Measurements from ENCODE around the gene LARGE1.

Gene LARGE1

DNA sequence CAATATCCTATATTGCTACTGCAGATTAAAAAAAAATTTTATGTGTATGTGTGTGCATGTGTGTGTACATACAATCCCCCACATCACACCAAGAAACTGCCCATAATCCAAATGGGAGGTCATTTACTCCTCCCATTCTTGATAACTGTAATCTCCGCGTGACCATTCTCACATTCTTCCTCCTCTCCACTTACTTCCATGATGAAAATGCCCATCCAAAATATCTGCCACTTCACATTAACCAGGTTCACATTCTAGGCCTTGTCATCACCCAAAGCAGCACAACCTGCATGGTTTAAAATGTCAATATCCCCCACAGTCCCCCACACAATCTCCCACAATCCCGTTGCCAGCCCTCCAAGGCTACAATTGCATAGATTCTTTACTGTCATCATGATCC lies 149.6 kb downstream of the LARGE1 start:
- FAIRE-seq (no peak), DNase-seq (ENCODE audit: insufficient read length, low spot score) (no peak)
- no peak for TF ChIP-seq POLR2A (IDR thresholded peaks at IDR 0.05; ENCODE audit: low read depth, low read length)

- no peak for TF ChIP-seq POLR2A (IDR thresholded peaks at IDR 0.05; ENCODE audit: low read depth, low read length)
- DNase-seq (ENCODE audit: insufficient read length, low spot score) (no peak), FAIRE-seq (no peak)
These were observed 154.2 kb downstream of the LARGE1 start for GRCh38 chr22:33766091-33766490.

- TF ChIP-seq POLR2A (IDR thresholded peaks at IDR 0.05; ENCODE audit: low read depth, low read length), result no peak
- DNase-seq (ENCODE audit: insufficient read length, low spot score) (no peak), FAIRE-seq (no peak)
These were observed 161.3 kb downstream of the LARGE1 start for GRCh38 chr22:33758961-33759360.

DNA sequence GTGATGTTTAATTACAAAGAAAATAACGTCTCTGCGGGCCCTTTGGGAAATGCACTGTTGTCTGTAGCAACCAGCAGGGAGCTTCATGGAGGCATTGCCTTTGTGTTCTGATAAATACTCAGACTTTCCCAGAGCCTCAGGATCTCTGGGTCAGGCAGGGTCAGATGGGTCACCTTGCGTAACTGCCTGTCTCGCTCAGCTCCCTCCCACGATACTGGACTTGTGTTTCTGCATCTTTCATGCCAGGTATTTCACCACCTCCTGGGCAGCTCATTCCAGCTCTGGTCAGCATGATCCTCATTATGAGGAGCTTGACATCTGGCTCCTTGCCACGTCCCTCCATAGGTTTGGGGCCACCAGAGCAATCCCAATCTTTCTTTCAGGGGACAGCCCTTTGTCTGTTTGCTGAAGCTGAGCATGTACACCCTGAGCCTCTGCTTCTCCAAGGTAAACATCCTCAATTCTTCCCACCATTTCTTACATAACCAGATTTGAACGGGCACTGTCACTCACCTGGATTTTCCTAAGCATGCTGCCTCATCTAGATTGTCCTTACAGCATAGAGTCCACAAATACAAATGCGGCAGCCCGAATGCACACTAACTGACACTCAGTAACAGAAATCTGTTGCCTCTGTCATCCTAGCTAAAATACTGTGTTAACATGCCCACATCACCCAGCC lies 162.3 kb downstream of the LARGE1 start:
- DNase-seq (ENCODE audit: insufficient read length, low spot score) (no peak), FAIRE-seq (no peak)
- no peak for TF ChIP-seq POLR2A (IDR thresholded peaks at IDR 0.05; ENCODE audit: low read depth, low read length)

DNA sequence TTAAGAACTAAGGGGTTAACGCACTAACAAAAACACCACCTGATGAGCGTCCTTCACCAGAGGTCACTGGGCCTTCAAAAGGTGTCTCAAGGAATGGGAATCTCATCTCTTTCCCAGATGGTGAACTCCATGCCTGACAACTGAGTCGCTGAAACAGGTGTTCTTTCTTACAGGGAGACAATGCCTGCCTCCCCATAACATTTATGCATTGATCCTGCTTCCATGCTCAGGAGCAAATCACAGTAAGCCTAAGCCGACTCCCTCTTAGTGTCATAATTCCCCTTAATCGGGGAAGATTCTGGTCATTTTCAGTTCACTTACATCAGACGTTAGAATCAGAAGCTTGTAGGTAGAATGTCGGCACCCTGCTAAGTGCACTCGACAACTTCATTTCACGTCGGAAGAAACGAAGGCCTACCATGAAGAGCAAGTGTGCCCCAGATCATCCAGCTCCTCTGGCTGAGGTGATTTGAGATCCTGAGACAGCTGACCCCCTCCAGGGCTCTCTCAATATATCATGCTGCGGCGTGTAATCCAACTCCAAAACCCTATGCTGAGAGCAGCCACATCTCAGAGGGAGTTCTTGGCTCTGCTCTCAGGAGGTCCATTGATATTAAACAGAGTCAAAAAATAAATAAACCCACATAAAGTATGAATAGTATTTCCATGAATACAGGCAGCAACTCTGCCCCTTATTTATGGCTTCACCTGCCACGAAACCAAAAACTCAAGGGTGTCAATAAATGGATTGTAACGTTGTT lies 163.1 kb downstream of the LARGE1 start:
- DNase-seq (ENCODE audit: insufficient read length, low spot score) (no peak), FAIRE-seq (no peak)
- TF ChIP-seq POLR2A (IDR thresholded peaks at IDR 0.05; ENCODE audit: low read depth, low read length), result no peak

- DNase-seq (ENCODE audit: insufficient read length, low spot score) (no peak), FAIRE-seq (no peak)
- no peak for TF ChIP-seq POLR2A (IDR thresholded peaks at IDR 0.05; ENCODE audit: low read depth, low read length)
These were observed 163.7 kb downstream of the LARGE1 start for GRCh38 chr22:33756508-33756949.

DNA sequence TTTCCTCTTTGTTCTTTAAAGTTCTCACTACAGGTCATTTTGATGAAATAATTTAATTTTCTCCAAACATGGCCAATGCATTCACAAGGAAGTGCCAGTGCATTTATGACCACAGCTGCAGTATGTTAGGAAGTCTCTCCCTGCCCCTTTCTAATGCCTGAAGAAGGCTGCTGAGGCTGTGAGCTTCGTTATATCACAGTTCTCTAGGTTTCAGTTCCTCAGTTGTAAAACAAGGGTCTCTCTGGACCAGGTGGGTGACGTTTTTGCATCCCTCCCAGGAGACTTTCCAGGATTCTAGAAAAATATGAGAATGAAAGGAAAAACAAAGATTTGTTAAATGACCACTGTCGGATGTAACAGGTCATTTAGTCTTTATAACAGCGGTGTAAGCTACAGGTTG lies 171.6 kb downstream of the LARGE1 start:
- no peak for DNase-seq (ENCODE audit: insufficient read length, low spot score)
- FAIRE-seq, result no peak
- TF ChIP-seq POLR2A (IDR thresholded peaks at IDR 0.05; ENCODE audit: low read depth, low read length), result no peak

- FAIRE-seq (no peak), DNase-seq (ENCODE audit: insufficient read length, low spot score) (no peak)
These were observed 172.6 kb downstream of the LARGE1 start for GRCh38 chr22:33747576-33748180.

DNA sequence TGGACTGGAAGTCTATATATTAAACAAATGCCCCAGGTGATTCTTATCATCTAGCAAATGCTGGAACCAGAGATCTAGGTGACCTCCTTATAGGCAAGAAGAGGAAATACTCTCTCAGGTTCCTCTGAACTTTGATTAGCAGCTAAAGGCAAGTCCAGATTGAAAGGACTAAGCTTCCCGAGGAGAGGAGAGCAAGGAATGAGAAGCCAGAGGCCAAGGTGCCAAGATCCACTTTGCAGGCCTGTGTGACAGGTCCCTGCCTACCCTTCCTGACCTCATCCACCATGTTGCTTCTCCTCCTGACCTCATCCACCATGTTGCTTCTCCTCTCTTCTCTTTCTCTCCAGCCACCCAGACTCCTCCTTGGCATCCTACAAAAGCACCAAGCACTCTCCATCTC lies 173.2 kb downstream of the LARGE1 start:
- DNase-seq (ENCODE audit: insufficient read length, low spot score) (no peak), FAIRE-seq (no peak)
- no peak for TF ChIP-seq POLR2A (IDR thresholded peaks at IDR 0.05; ENCODE audit: low read depth, low read length)

More at GRCh38 chr22:33747576-33748180, 172.6 kb downstream of the LARGE1 start:
- TF ChIP-seq POLR2A (IDR thresholded peaks at IDR 0.05; ENCODE audit: low read depth, low read length), result no peak

DNA sequence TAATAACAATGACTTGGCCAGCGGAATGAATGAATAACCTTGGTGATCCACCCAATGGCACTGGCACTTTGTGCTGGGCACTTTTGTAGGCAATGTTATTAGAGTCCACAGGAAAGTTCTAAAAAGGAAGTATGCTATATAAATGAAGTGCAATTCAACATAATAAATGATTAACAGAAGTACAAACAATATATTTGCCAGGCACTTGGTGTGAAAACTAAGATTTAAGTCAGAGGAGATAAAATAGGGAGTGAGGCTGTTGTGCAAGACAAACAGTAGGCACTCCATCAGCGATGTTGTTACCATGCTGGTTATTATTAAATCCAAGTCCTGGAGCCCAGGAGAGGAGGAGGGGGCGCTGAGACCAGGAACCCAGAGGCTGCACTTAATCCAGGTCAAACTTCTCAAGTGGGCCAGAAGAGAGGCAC lies 173.8 kb downstream of the LARGE1 start:
- DNase-seq (ENCODE audit: insufficient read length, low spot score), result no peak
- TF ChIP-seq POLR2A (IDR thresholded peaks at IDR 0.05; ENCODE audit: low read depth, low read length), result no peak
- FAIRE-seq, result no peak

GRCh38 chr22:33745501-33745900 lies 174.8 kb downstream of the LARGE1 start:
- no peak for TF ChIP-seq POLR2A (IDR thresholded peaks at IDR 0.05; ENCODE audit: low read depth, low read length)
- FAIRE-seq (no peak), DNase-seq (ENCODE audit: insufficient read length, low spot score) (no peak)

- FAIRE-seq (no peak), DNase-seq (ENCODE audit: insufficient read length, low spot score) (no peak)
- TF ChIP-seq POLR2A (IDR thresholded peaks at IDR 0.05; ENCODE audit: low read depth, low read length), result no peak
These were observed 176.5 kb downstream of the LARGE1 start for GRCh38 chr22:33743756-33744155.

- no peak for TF ChIP-seq POLR2A (IDR thresholded peaks at IDR 0.05; ENCODE audit: low read depth, low read length)
- FAIRE-seq (no peak), DNase-seq (ENCODE audit: insufficient read length, low spot score) (no peak)
These were observed 179.3 kb downstream of the LARGE1 start for GRCh38 chr22:33741025-33741424.

DNA sequence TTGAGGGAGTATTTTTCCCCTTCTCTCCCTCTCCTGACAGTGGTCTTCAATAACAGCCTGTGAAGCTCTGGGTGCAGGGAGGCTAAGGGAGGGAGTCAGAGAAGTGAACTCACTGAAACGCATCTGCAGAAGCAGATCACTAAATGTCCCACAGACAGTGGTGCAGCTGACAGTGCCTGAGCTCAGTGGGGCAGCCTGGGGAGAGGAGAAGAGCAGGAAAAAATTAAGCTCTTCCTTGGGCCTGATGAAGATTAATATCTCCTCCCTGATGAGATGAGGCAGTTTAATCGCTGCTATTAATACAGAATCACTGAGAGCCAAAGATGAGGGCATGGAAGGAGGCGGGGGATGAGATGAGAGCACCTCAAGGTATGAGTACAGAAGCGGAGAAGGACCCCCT lies 180.8 kb downstream of the LARGE1 start:
- TF ChIP-seq POLR2A (IDR thresholded peaks at IDR 0.05; ENCODE audit: low read depth, low read length), result no peak
- FAIRE-seq, result no peak

More for the DNA sequence above, 180.8 kb downstream of the LARGE1 start:
- DNase-seq (ENCODE audit: insufficient read length, low spot score), result no peak
